Spleen (tissue), 7 donors: Measurements from ENCODE around the gene KIF1A.

Experiments
- CTCF ChIP-seq, 11 experiments: fragments of 200-600 bp in 7 of 11; fragments of 450-650 bp in 4 of 11; sonication (generic) in 4 of 11; IDR thresholded peaks in 8 of 11; conservative IDR thresholded peaks in 3 of 11; 1 replicate in 7 of 11; 2 replicates in 4 of 11; pipeline versions ENCODE4 v1.4.0 to v1.8.0; 2016 to 2021; ENCODE audit warnings: antibody characterized with exemption in 11 of 11, inconsistent platforms in 4 of 11, mild to moderate bottlenecking in 1 of 11
- POLR2AphosphoS5 ChIP-seq, 3 donors: sonication (generic); formaldehyde crosslinking; IDR thresholded peaks; one replicate each; pipeline ENCODE4 v1.5.1; 2017; ENCODE audit warnings: antibody characterized with exemption in 3 of 3
- donor health status: DM: no; HTN: no; CAD: no; lungs with moderate emphysema.
- donor health status: DM: no; HTN: no; CAD: no.
- donor health status: DM: no; HTN: no; CAD: no.

GRCh38 chr2:240816584-240817495, 3.2 kb downstream of the KIF1A start:
- TF ChIP-seq CTCF (IDR thresholded peaks at IDR 0.05 in 8 of 11, conservative IDR thresholded peaks at IDR 0.05 in 3 of 11) (no peak), POLR2AphosphoS5 (IDR thresholded peaks at IDR 0.05) (no peak)
